ENCODE measurements around the gene TSC2. TPM values are rescaled to one million over a fixed set of nuclear protein-coding genes. Genes with fewer than 3 reads are reported as not detected.

TSC2 gene
- total and polyA plus RNA-seq, 2 of the 13 experiments (the other 11 are each of a cell fraction or from before 2014, with no cell fraction given) = 19.6 to 40.4 TPM

DNA sequence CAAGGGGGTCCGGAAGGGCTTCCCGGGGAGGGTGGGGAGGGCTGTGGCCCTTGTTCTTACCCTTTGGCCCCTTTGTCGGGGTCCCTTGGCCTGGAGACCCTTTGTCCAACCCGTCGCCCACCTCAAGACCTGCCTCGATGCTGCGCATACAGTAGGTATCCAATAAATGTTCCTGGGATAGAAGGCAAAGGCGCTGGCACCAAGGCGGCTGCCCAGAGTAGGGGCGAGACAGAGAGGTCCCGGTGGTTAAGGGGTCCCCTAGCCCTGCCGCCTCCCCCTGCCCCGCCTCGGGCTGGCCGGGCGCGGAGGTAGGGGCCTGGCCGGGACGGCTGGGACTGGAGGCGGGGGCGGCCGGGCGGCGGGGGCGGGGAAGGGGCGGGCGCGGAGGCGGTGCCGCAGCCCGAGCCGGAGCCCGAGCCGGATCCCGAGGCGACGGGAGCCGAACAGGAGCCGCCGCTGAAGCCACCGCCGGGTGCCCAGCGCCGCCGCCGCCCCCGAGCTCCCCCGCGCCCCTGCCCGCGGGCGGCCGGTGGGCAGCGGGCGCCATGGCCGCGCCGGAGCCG, 21.2 kb upstream of the TSC2 start, which contains the start of gene NHERF2 (continued):
- TF ChIP-seq, protein P1, sequence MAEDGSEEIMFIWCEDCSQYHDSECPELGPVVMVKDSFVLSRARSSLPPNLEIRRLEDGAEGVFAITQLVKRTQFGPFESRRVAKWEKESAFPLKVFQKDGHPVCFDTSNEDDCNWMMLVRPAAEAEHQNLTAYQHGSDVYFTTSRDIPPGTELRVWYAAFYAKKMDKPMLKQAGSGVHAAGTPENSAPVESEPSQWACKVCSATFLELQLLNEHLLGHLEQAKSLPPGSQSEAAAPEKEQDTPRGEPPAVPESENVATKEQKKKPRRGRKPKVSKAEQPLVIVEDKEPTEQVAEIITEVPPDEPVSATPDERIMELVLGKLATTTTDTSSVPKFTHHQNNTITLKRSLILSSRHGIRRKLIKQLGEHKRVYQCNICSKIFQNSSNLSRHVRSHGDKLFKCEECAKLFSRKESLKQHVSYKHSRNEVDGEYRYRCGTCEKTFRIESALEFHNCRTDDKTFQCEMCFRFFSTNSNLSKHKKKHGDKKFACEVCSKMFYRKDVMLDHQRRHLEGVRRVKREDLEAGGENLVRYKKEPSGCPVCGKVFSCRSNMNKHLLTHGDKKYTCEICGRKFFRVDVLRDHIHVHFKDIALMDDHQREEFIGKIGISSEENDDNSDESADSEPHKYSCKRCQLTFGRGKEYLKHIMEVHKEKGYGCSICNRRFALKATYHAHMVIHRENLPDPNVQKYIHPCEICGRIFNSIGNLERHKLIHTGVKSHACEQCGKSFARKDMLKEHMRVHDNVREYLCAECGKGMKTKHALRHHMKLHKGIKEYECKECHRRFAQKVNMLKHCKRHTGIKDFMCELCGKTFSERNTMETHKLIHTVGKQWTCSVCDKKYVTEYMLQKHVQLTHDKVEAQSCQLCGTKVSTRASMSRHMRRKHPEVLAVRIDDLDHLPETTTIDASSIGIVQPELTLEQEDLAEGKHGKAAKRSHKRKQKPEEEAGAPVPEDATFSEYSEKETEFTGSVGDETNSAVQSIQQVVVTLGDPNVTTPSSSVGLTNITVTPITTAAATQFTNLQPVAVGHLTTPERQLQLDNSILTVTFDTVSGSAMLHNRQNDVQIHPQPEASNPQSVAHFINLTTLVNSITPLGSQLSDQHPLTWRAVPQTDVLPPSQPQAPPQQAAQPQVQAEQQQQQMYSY (CRISPR knock-in tag; IDR thresholded peaks at IDR 0.05) = 0 out of 2 replicates have a peak, but pooled peaks have one; percentile 22

DNA sequence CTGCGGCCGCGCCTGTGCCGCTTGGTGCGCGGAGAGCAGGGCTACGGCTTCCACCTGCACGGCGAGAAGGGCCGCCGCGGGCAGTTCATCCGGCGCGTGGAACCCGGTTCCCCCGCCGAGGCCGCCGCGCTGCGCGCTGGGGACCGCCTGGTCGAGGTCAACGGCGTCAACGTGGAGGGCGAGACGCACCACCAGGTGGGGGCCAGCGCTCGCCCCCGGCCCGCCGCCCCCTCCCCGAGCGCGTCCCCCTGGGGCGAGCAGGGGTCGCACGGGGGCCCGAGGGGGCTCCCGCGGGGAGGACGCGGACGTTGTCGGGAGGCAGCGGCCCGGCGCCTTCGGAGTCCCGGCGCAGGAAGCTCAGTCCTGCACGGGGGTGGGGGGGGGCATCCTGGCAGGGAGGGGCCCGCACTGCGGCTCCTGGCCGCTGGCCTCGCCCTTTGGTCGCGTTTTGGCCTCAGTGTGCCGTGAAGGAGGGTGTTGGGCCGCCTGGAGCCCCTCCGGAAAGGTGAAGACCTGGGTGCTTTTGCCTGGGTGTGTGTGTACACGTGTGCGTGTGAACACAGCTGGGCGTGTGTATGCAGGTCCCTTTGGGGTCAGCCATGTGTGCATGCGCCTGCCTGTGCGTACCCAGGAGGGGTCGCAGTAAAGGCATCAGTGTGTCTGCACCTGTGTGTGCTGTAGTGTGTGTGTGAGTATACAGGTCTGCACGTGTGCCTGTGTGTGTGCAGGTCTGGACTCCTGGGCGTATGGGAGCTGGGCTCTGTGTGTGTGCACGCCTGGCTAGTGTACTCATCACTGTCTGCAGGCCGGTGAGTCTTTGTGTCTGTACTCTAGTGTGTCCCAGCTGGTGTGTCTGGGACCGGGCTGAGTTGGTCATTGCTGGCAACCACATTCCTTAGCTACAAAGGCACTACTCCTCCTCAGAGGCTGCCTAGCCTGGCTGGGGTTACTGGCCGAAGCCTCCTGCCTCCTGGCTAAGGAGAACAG, 20.5 kb upstream of the TSC2 start:
- H3K27ac ChIP-seq (ENCODE audit: extremely low read length, insufficient read depth, low read length) = no peak overlapping the region
- peak; percentile 64 for FAIRE-seq
- TF ChIP-seq, protein P2, sequence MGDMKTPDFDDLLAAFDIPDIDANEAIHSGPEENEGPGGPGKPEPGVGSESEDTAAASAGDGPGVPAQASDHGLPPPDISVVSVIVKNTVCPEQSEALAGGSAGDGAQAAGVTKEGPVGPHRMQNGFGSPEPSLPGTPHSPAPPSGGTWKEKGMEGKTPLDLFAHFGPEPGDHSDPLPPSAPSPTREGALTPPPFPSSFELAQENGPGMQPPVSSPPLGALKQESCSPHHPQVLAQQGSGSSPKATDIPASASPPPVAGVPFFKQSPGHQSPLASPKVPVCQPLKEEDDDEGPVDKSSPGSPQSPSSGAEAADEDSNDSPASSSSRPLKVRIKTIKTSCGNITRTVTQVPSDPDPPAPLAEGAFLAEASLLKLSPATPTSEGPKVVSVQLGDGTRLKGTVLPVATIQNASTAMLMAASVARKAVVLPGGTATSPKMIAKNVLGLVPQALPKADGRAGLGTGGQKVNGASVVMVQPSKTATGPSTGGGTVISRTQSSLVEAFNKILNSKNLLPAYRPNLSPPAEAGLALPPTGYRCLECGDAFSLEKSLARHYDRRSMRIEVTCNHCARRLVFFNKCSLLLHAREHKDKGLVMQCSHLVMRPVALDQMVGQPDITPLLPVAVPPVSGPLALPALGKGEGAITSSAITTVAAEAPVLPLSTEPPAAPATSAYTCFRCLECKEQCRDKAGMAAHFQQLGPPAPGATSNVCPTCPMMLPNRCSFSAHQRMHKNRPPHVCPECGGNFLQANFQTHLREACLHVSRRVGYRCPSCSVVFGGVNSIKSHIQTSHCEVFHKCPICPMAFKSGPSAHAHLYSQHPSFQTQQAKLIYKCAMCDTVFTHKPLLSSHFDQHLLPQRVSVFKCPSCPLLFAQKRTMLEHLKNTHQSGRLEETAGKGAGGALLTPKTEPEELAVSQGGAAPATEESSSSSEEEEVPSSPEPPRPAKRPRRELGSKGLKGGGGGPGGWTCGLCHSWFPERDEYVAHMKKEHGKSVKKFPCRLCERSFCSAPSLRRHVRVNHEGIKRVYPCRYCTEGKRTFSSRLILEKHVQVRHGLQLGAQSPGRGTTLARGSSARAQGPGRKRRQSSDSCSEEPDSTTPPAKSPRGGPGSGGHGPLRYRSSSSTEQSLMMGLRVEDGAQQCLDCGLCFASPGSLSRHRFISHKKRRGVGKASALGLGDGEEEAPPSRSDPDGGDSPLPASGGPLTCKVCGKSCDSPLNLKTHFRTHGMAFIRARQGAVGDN (CRISPR knock-in tag; IDR thresholded peaks at IDR 0.05) = peak; percentile 74
- TF ChIP-seq ZNF468 (CRISPR knock-in tag; IDR thresholded peaks at IDR 0.05) = peak; percentile 83; the same call in 1 of the 2 replicates
- TF ChIP-seq, protein P3, sequence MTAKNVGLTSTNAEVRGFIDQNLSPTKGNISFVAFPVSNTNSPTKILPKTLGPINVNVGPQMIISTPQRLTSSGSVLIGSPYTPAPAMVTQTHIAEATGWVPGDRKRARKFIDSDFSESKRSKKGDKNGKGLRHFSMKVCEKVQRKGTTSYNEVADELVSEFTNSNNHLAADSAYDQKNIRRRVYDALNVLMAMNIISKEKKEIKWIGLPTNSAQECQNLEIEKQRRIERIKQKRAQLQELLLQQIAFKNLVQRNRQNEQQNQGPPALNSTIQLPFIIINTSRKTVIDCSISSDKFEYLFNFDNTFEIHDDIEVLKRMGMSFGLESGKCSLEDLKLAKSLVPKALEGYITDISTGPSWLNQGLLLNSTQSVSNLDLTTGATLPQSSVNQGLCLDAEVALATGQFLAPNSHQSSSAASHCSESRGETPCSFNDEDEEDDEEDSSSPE (CRISPR knock-in tag; IDR thresholded peaks at IDR 0.05) = 0 out of 2 replicates have a peak, but pooled peaks have one; percentile 38
- TF ChIP-seq LCORL (IDR thresholded peaks at IDR 0.05) = no peak
- TF ChIP-seq LCORL (CRISPR knock-in tag; IDR thresholded peaks at IDR 0.05) = peak; percentile 71; the same call in 1 of the 2 replicates
- TF ChIP-seq RAD21 (CRISPR knock-in tag; IDR thresholded peaks at IDR 0.05) = 0 out of 2 replicates have a peak, but pooled peaks have one; percentile 18
- peak; percentile 39; the same call in 1 of the 2 replicates for TF ChIP-seq GABPB1 (CRISPR knock-in tag; IDR thresholded peaks at IDR 0.05)
- no peak for TF ChIP-seq FOXA1 (IDR thresholded peaks at IDR 0.05)
- peak; percentile 74 for TF ChIP-seq FOXA1 (CRISPR knock-in tag; IDR thresholded peaks at IDR 0.05)
- peak; percentile 40 for TF ChIP-seq ZFY (CRISPR knock-in tag; IDR thresholded peaks at IDR 0.05)

More for the DNA sequence above, 20.5 kb upstream of the TSC2 start:
- ChIA-PET POLR2A (interaction anchor here (0.8 to 6.2 kb wide), 5 partner anchors 8 to 126 kb away, joined by 4 to 62 read pairs (median 7); partner anchors contain the start of genes NTHL1 and TSC2), CTCF (ENCODE audit: low intra/inter-chr PET ratio, low total read pairs) (no interaction called here)
- Histone ChIP-seq H3K79me2 (ENCODE audit: insufficient read depth, low read length) (peaks cover 3% of the 10 kb centered on the region), H3K4me2 (ENCODE audit: low read depth, low read length) (peak overlapping the region; percentile 89), H3K27me3 (ENCODE audit: control insufficient read depth in 1 of 2, insufficient read depth in 2 of 2, low read length in 2 of 2) (peaks cover 1 to 9% of the 10 kb centered on the region in 2 experiments; a peak in 2 of 5 replicates), H4K20me1 (ENCODE audit: insufficient read depth, low read length) (0 out of 2 replicates have a peak, but pooled peaks cover 7% of the 10 kb centered on the region), H2AFZ (ENCODE audit: low read length) (no peak overlapping the region), H3K4me1 (ENCODE audit: insufficient read depth, low read length) (peaks cover 72% of the 10 kb centered on the region), H3K36me3 (replicated peaks in 1 of 2; ENCODE audit: control insufficient read depth in 1 of 2, insufficient read depth in 2 of 2, low read length in 2 of 2) (no peaks in the 10 kb centered on the region; a peak in 1 of 5 replicates), H3K9ac (ENCODE audit: insufficient read depth, low read depth, low read length) (peak overlapping the region; percentile 54), H3K9me3 (ENCODE audit: low read length) (no peaks in the 10 kb centered on the region), H3K4me3 (replicated peaks in 1 of 3; ENCODE audit: insufficient read depth in 1 of 3, low read depth in 2 of 3, low read length in 3 of 3) (peak overlapping the region; percentile 59 to 79 (median 77))
- intact Hi-C loops (cut with micrococcal nuclease; ENCODE audit: unreplicated experiment) (no loop called here), in situ Hi-C loops (cut with HindIII; ENCODE audit: extremely low pct_ligation_motif_present, low pct_unique_long_range_greater_than_20kb) (no loop called here)
- BruUV-seq (replicated peaks) = no TSS peak
- DNase-seq (ENCODE audit: low spot score) (peak; percentile 42), ATAC-seq (peak; percentile 5)
- WGBS (ENCODE audit: low lambda C conversion rate) = 11% methylated on average over 7 of the region's 76 CpGs
